ENCODE data around the gene TMEM132D. TPM values are rescaled to one million over a fixed set of nuclear protein-coding genes. Genes with fewer than 3 reads are reported as not detected.

Gene TMEM132D
- total RNA-seq, 2 experiments from 2014 or later = not detected

DNA sequence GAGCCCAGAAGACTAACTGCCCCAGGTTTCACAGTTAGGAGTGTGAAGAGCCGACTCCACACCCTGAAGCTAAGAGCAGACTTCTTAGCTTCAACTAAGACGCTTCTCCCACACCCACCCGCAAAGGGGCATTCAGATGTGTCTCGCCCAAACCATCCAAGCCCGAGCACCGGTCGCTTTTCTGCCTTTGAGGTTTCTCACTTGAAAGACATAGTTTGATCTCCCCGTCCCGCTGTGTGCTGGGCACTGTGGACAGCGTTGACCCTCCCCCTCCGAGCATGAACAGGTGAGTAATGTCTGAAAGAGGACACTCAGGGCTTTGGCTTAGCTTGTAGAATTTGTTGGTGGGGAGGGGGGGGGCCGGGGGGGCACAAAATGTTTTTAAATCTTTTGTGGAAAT lies 123.8 kb downstream of the TMEM132D start:
- H3K4me1 ChIP-seq (ENCODE audit: insufficient read depth, low read length, poor library complexity, severe bottlenecking) = no peaks in the 10 kb centered on the region
- BruUV-seq (replicated peaks) = no TSS peak
- no peaks in the 10 kb centered on the region for H3K36me3 ChIP-seq (ENCODE audit: insufficient read depth, low read length)
- no peak overlapping the region for H3K27ac ChIP-seq (ENCODE audit: low read depth, low read length, poor library complexity, severe bottlenecking)
- ChIA-PET CTCF (ENCODE audit: unreplicated experiment) (interaction anchor here (0.7 kb wide), 1 partner anchor 1586 kb away, joined by 5 read pairs; no protein-coding TSS in a partner anchor), POLR2A (no interaction called here)
- TF ChIP-seq, protein P1, sequence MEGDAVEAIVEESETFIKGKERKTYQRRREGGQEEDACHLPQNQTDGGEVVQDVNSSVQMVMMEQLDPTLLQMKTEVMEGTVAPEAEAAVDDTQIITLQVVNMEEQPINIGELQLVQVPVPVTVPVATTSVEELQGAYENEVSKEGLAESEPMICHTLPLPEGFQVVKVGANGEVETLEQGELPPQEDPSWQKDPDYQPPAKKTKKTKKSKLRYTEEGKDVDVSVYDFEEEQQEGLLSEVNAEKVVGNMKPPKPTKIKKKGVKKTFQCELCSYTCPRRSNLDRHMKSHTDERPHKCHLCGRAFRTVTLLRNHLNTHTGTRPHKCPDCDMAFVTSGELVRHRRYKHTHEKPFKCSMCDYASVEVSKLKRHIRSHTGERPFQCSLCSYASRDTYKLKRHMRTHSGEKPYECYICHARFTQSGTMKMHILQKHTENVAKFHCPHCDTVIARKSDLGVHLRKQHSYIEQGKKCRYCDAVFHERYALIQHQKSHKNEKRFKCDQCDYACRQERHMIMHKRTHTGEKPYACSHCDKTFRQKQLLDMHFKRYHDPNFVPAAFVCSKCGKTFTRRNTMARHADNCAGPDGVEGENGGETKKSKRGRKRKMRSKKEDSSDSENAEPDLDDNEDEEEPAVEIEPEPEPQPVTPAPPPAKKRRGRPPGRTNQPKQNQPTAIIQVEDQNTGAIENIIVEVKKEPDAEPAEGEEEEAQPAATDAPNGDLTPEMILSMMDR (conservative IDR thresholded peaks at IDR 0.05; ENCODE audit: low read length) = no peak
- TF ChIP-seq EZH2phosphoT487 (IDR thresholded peaks at IDR 0.05; ENCODE audit: borderline replicate concordance, low read depth, low read length) = no peak
- DNase-seq (ENCODE audit: low spot score) = no peak
- H2AFZ ChIP-seq (ENCODE audit: low read length) = no peak overlapping the region
- no peak overlapping the region for H3K4me3 ChIP-seq (ENCODE audit: low read depth, low read length, poor library complexity, severe bottlenecking)
- H3K9me2 ChIP-seq (ENCODE audit: insufficient read depth, low read length) = no peaks in the 10 kb centered on the region
- no peak overlapping the region for H3K4me2 ChIP-seq (ENCODE audit: low read length)
- intact Hi-C loops (cut with micrococcal nuclease; ENCODE audit: unreplicated experiment) = no loop called here
- H4K20me1 ChIP-seq (ENCODE audit: insufficient read depth, low read length) = no peaks in the 10 kb centered on the region
- H3K79me2 ChIP-seq (ENCODE audit: insufficient read depth, low read depth, low read length) = no peaks in the 10 kb centered on the region
- H3K9me3 ChIP-seq (ENCODE audit: low read length) = no peaks in the 10 kb centered on the region

DNA sequence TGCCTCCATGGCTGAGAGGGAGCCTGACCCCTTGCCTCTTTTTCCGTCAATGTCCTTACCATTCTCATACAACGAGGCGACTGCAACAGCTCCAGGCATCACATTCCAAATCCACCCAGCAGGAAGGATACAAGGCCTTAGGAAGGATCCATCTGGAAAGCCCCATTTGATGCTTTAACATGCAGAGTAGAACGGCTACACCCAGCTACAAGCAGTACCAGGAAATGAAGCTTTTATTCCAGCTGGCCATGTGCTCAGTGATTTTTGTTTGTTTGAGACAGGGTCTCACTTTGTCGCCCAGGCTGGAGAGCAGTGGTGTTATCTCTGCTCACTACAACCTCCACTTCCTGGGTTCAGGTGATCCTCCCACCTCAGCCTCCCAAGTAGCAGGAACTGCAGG lies 124.8 kb downstream of the TMEM132D start:
- TF ChIP-seq, protein P1 (conservative IDR thresholded peaks at IDR 0.05; ENCODE audit: low read length) = no peak
- no peak for TF ChIP-seq EZH2phosphoT487 (IDR thresholded peaks at IDR 0.05; ENCODE audit: borderline replicate concordance, low read depth, low read length)
- Histone ChIP-seq H3K4me1 (ENCODE audit: insufficient read depth, low read length, poor library complexity, severe bottlenecking) (no peaks in the 10 kb centered on the region), H3K27ac (ENCODE audit: low read depth, low read length, poor library complexity, severe bottlenecking) (no peak overlapping the region), H3K4me3 (ENCODE audit: low read depth, low read length, poor library complexity, severe bottlenecking) (no peak overlapping the region), H3K79me2 (ENCODE audit: insufficient read depth, low read depth, low read length) (no peaks in the 10 kb centered on the region), H4K20me1 (ENCODE audit: insufficient read depth, low read length) (no peaks in the 10 kb centered on the region), H3K9me2 (ENCODE audit: insufficient read depth, low read length) (no peaks in the 10 kb centered on the region), H2AFZ (ENCODE audit: low read length) (no peak overlapping the region), H3K9me3 (ENCODE audit: low read length) (no peaks in the 10 kb centered on the region), H3K36me3 (ENCODE audit: insufficient read depth, low read length) (no peaks in the 10 kb centered on the region), H3K4me2 (ENCODE audit: low read length) (no peak overlapping the region)
- ChIA-PET POLR2A (no interaction called here), CTCF (ENCODE audit: unreplicated experiment) (no interaction called here)
- DNase-seq (ENCODE audit: low spot score) = no peak
- intact Hi-C loops (cut with micrococcal nuclease; ENCODE audit: unreplicated experiment) = no loop called here
- BruUV-seq (replicated peaks) = no TSS peak

DNA sequence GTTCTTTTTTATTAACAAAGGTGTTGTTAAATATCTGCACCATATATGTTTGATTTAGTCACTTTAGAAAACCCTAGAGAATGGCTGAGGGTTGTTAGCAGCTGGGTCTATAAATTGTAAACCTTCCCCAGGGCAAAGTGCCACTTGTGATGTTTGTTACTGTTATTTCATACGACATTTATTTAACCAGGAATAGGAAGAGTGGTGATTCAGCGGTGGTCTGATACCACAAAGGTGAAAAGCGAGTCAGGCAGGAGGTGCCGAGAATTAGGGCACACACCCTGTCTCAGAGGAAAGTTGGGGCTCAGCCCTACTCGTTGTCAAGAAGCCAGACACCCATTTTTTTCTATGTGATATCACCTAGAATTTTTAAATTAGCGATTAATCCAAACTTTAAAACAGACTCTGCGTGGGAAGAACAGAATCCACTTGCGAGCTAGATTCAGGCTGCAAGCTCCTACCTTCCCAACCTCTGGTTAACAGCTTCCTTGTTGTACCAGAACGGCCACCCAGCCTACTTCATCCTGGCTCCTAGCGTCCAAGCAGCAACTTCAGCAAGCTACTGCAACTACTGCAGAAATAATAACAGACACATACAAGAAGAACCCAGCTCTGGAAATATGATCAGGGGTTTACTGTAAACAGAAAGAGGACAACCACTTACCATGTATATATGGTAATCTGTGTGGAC lies 126.7 kb downstream of the TMEM132D start:
- DNase-seq (ENCODE audit: low spot score) = no peak
- no peaks in the 10 kb centered on the region for H4K20me1 ChIP-seq (ENCODE audit: insufficient read depth, low read length)
- H3K27ac ChIP-seq (ENCODE audit: low read depth, low read length, poor library complexity, severe bottlenecking) = no peak overlapping the region
- POLR2A ChIA-PET = interaction anchor here (0.6 to 0.7 kb wide), 2 partner anchors 13 to 81 kb away, joined by 4 to 5 read pairs; no protein-coding TSS in a partner anchor
- no peak overlapping the region for H3K4me2 ChIP-seq (ENCODE audit: low read length)
- H3K9me2 ChIP-seq (ENCODE audit: insufficient read depth, low read length) = no peaks in the 10 kb centered on the region
- H2AFZ ChIP-seq (ENCODE audit: low read length) = no peak overlapping the region
- TF ChIP-seq EZH2phosphoT487 (IDR thresholded peaks at IDR 0.05; ENCODE audit: borderline replicate concordance, low read depth, low read length) = no peak
- TF ChIP-seq, protein P1 (conservative IDR thresholded peaks at IDR 0.05; ENCODE audit: low read length) = no peak
- no peak overlapping the region for H3K4me3 ChIP-seq (ENCODE audit: low read depth, low read length, poor library complexity, severe bottlenecking)
- H3K79me2 ChIP-seq (ENCODE audit: insufficient read depth, low read depth, low read length) = no peaks in the 10 kb centered on the region
- no TSS peak for BruUV-seq (replicated peaks)
- H3K4me1 ChIP-seq (ENCODE audit: insufficient read depth, low read length, poor library complexity, severe bottlenecking) = no peaks in the 10 kb centered on the region
- intact Hi-C loops (cut with micrococcal nuclease; ENCODE audit: unreplicated experiment) = no loop called here
- H3K36me3 ChIP-seq (ENCODE audit: insufficient read depth, low read length) = no peaks in the 10 kb centered on the region
- CTCF ChIA-PET (ENCODE audit: unreplicated experiment) = no interaction called here
- no peaks in the 10 kb centered on the region for H3K9me3 ChIP-seq (ENCODE audit: low read length)

Measured in OCI-LY7 (cell line).